Activated T-helper 9 cell treated with anti-CD3 and anti-CD28 coated beads, Interleukin-2, amount 50 U/mL, for 16 hours (primary cell): Measurements from ENCODE around the gene ZAP70.
"Not testable (repeated sequence)": the region's sequence is repeated elsewhere in the genome, so short reads cannot be mapped to it uniquely, and the experiment has no call there.

ENCODE experiments used
- DNase-seq: peaks from one replicate; pipeline ENCODE4 v3.0.0-alpha.2; 2020; ENCODE audit warnings: low read depth

ZAP70 gene

DNA sequence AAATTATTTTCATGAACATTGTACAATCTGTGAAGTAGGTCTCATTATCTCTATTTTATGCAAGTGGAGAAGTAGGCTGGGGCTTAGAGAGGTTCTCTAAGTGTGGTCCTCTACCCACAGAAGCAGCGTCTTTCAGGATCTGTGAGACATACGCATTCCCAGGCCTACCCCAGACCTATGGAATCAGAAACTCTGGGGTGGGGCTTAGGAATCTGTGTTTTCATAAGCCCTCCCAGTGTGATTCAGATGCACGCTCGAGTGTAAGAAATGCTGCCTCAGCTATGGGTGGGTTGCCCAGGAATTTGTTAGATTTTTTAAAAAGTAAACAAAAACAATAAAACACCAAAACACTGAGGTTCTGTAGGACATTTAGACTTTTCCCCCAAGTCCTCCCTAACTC lies 14.8 kb upstream of the ZAP70 start:
- DNase-seq = no peak

GRCh38 chr2:97699765-97700444 lies 13.5 kb upstream of the ZAP70 start:
- no peak for DNase-seq

- DNase-seq = no peak
Measured at GRCh38 chr2:97701186-97701585, 12.2 kb upstream of the ZAP70 start.

- DNase-seq = no peak
Measured at GRCh38 chr2:97701851-97702465, 11.4 kb upstream of the ZAP70 start.

- no peak for DNase-seq
Measured at GRCh38 chr2:97702731-97703470, 10.5 kb upstream of the ZAP70 start.

DNA sequence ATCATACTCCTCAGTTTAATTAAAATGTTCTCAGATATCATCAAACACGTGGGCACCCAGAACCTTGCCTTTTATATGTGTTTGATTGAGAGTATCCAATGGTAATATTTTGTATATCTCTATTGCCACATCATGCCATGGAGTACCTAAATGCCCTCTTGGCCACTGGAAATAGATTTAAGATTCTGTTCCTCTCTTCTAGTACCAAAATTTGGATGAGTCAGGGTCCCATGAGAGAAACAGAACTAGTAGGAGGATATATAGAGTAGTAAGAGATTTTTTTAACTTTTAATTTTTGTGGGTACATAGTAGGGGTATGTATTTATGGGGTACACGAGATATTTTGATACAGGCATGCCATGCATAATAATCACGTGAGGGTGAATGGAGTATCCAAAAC lies 9.6 kb upstream of the ZAP70 start:
- no peak for DNase-seq

- no peak for DNase-seq
Measured at GRCh38 chr2:97704989-97705388, 8.4 kb upstream of the ZAP70 start.

DNA sequence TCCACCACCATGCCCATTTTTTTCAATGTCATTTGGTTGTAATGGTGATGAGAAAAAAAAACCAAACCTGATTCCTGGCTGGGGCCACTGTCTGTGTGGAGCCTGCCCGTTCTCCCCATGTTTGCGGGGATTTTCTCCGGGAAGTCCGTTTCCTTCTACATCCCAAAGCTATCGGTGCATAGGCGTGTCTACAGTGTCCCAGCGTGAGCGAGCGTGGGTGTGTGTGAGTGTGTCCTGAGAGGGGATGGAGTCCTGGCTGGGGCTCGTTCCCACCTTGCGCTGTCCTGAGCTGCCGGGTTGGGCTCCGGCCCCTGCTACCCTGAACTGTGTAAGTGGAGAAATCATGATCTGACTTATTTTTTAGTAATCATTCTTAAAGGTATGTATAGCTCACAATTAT lies 7.3 kb upstream of the ZAP70 start:
- DNase-seq = no peak

GRCh38 chr2:97706708-97707345 lies 6.5 kb upstream of the ZAP70 start:
- no peak for DNase-seq

DNA sequence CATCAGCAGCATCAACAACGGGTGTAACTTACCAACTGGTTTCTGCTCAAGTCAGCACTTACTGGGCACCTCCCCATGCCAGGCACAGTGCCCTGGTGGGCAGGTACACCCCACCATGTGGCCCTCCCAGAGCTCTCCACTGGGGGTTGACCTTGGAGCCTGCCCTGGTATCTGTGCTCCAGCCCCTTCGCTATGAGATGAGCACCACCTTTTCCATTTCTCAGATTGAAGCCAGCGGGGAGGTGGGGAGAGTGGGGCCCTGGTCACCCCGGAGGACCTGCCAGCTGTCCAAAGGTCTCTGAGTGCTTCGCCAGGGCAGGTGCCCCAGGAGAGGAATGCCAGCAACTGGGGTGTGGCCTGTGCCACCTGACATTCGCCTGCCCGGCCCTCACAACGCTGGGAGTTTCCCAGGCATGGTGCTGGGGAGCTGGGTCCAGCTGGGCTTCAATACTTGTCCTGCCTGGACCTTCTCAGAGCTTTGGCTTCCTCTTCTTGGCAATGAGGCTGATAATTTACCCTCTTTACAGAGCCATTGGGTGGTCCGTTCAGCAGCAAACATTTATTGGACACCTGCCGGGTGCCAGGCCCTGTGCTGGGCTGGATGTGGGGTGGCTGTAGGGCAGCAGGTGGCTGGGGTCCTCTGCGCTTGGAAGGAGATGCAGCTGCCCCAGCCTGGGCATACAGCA lies 5.9 kb upstream of the ZAP70 start:
- DNase-seq = no peak

DNA sequence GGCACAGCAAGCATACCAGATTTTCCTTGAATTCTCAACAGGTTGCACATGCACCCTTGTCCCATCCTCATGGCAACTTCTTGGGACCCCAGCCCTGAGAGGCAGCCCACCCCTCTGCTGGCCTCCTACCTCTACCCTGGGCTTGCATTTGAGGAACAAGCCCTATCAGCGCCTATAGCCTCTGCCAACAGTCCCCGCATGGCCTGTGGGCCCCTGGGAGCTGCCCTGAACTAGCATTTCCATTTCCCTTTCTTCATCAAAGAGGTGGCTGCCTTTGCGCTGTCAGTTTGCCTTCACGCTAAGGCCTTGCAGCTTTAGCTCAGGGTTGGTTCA lies 5.4 kb upstream of the ZAP70 start:
- DNase-seq = no peak

DNA sequence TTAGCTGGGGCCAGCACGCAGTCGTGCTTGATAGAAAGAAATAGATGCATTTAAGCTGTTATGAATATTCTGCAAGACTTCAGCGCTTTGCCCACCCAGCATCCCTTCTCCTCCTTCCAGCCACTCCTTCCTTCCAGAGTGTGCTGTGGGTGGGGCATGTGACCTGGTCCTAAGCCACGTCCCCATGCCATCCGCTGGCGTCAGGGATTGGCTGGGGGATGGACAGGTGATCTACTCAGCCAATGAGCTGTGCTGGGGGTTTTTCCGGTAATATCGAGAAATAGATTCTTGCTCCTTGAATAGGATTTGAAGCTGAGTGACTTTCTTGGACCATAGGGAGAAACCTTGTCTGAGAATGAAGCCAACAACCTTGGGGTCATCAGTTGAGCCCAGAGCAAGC lies 4.8 kb upstream of the ZAP70 start:
- no peak for DNase-seq

GRCh38 chr2:97711394-97711711 lies 2.0 kb upstream of the ZAP70 start:
- no peak for DNase-seq

- not testable (repeated sequence) for DNase-seq
Measured at GRCh38 chr2:97712175-97712574, 1.2 kb upstream of the ZAP70 start.

DNA sequence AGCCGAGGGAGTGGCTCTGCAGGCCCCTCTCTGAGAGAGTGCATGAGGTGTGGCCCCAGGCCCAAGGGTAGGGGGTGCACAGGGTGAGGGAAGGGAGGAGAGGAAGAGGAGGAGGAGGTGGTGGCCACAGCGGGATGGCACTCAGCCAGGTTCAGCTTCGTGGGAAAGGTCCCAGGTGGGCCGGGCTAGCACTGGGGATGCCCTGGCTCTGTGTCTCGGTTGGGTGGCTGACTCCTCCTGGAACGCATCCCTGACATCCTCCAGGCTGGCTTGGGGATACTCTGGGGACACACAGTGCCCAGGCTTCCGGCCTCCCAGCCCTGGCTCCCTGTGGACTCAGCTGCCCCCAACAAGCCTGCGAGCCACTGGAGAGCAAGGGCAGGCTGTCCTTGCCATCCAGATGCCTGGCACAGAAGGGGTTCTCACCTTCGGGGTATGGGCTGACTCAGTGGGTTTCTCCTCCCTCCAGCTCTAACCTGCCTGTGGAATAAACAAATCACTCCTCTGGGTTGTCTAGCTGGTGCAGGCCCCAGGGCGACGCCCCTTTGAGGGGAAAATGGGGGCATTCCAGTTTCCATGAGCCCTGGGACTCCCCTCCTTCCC lies 582 bp upstream of the ZAP70 start:
- peak; percentile 41 for DNase-seq

DNA sequence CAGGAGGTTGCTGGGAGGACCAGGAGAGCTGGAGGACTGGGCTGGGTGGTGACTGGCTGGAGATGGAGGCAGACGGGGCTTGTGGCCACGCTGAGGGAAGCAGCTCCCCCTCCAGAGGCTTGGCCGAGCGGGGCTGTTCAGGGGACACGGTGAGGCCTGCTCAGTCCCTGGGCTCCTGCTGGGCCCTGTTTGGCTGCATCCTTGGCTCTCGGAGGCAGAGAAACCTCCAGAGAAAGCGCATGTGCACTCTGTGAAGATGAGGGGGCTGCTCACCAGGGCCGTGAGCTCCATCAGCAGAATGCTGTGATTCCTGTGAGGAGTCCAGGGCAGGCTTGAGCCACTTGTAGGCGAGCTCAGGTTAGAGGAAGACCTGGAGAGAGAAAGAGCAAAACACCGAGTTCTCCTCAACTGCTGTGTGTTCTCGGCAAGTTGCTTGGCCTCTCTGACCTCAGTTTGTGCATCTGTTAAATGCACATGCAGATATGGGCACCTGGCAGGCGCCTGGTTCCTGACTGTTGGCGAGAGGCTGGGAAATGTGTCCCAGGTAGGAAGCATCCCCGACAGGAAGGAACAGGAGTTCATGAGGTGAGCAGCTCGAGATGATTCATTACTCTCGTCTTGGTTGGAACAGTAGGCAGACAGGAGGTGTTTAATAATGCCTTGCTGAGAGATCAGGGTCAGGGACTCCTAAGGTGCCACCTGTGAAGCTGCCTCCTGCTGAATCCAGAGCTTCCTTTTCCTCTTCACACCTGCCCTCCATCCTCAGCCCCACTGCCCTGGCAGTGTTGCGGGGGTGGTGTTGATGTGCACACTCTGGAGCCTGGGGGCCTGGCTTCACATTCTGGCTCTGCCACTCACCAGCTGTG lies 941 bp downstream of the ZAP70 start:
- no peak for DNase-seq

DNA sequence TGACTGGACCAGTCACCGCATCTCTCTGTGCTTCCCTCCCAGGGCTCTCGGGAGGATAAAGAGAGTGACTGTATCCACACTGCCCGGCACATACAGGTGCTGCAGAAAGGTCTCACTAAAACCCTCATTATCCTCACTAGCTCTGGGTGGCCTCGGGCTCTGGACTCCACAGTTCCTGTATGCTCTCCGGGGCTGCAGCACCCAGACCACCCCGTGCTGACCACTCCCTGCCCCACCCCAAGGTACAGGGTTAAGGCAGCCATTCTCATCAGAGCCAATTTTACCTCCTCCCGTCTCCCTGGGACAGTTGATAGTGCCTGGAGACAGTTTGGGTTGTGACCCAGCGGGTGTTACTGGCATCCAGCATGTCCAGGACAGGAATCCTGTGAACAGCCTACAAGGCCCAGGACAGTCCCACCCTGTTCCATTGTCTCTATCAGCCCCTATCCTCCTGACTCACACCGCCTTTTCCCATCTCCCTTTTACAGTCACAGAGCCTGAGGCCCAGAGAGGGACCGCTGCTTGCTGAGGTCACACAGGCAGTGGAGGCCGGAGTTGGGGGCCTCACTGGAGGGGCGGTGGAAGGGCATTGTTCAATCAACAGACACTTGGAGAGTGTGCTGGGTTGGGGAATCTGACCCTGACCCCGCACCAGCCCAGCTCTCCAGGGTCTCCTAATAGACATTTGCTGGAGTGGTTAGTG lies 1.7 kb downstream of the ZAP70 start:
- no peak for DNase-seq

GRCh38 chr2:97715951-97716694 lies 2.7 kb downstream of the ZAP70 start:
- no peak for DNase-seq

GRCh38 chr2:97716695-97717612 lies 3.6 kb downstream of the ZAP70 start:
- no peak for DNase-seq
